Progenitor cell of endocrine pancreas (in vitro differentiated cells): ENCODE data around the gene MEX3C. TPM values are rescaled to one million over a fixed set of nuclear protein-coding genes. Genes with fewer than 3 reads are reported as not detected.

ENCODE experiments used
- DNase-seq: peaks from one replicate; pipeline ENCODE4 v3.0.0; 2021; ENCODE audit warnings: low spot score; ENCODE audit not compliant: unreplicated experiment
- H3K27ac Mint-ChIP-seq: 2 replicates; pipeline ENCODE4 v1.8.0; 2021; ENCODE audit warnings: mild to moderate bottlenecking, moderate library complexity, mixed read lengths
- H3K27me3 Mint-ChIP-seq: 2 replicates; pipeline ENCODE4 v1.8.0; 2021; ENCODE audit warnings: mixed read lengths
- H3K36me3 Mint-ChIP-seq: 2 replicates; pipeline ENCODE4 v1.8.0; 2022; ENCODE audit warnings: mixed read lengths; ENCODE audit not compliant: insufficient read depth
- H3K4me1 Mint-ChIP-seq: 2 replicates; pipeline ENCODE4 v1.8.0; 2021; ENCODE audit warnings: low read depth, mixed read lengths
- H3K4me3 Mint-ChIP-seq: 2 replicates; pipeline ENCODE4 v1.8.0; 2021; ENCODE audit warnings: low read depth, mild to moderate bottlenecking, moderate library complexity, mixed read lengths
- H3K9me3 Mint-ChIP-seq: 2 replicates; pipeline ENCODE4 v1.8.0; 2021; ENCODE audit warnings: low read depth, mixed read lengths
- CTCF ChIP-seq: fragments of 200-600 bp; sonication (generic); IDR thresholded peaks from one replicate; pipeline ENCODE4 v1.5.0; 2021; ENCODE audit warnings: antibody characterized with exemption, mild to moderate bottlenecking; ENCODE audit not compliant: unreplicated experiment
- total RNA-seq: library from RNA; stranded (reverse); gene quantifications from 2 replicates; pipeline ENCODE4 v1.2.1, GENCODE V29; 2021

Gene MEX3C
- total RNA-seq, 1 donor from 2014 or later = 86.2 TPM

GRCh38 chr18:51135364-51135763, 62.1 kb downstream of the MEX3C start:
- Mint-ChIP-seq H3K9me3 (no peaks in the 10 kb centered on the region), H3K27me3 (no peaks in the 10 kb centered on the region), H3K4me3 (no peak overlapping the region), H3K36me3 (no peaks in the 10 kb centered on the region), H3K27ac (no peak overlapping the region), H3K4me1 (no peaks in the 10 kb centered on the region)
- no peak for TF ChIP-seq CTCF
- no peak for DNase-seq

- no peak overlapping the region for H3K27ac Mint-ChIP-seq
- H3K4me3 Mint-ChIP-seq = no peak overlapping the region
- H3K9me3 Mint-ChIP-seq = no peaks in the 10 kb centered on the region
- TF ChIP-seq CTCF = no peak
- no peak for DNase-seq
- H3K27me3 Mint-ChIP-seq = no peaks in the 10 kb centered on the region
- no peaks in the 10 kb centered on the region for H3K4me1 Mint-ChIP-seq
- no peaks in the 10 kb centered on the region for H3K36me3 Mint-ChIP-seq
These were observed 62.8 kb downstream of the MEX3C start for GRCh38 chr18:51134721-51135120.

- H3K4me1 Mint-ChIP-seq = no peaks in the 10 kb centered on the region
- no peak for DNase-seq
- no peak overlapping the region for H3K4me3 Mint-ChIP-seq
- H3K9me3 Mint-ChIP-seq = no peaks in the 10 kb centered on the region
- no peaks in the 10 kb centered on the region for H3K27me3 Mint-ChIP-seq
- no peak for TF ChIP-seq CTCF
- H3K36me3 Mint-ChIP-seq = no peaks in the 10 kb centered on the region
- no peak overlapping the region for H3K27ac Mint-ChIP-seq
These were observed 63.8 kb downstream of the MEX3C start for GRCh38 chr18:51133580-51134160.

GRCh38 chr18:51132256-51132935, 65.1 kb downstream of the MEX3C start:
- H3K4me1 Mint-ChIP-seq = no peaks in the 10 kb centered on the region

GRCh38 chr18:51128533-51128932, 68.9 kb downstream of the MEX3C start:
- DNase-seq = no peak
- Mint-ChIP-seq H3K9me3 (no peaks in the 10 kb centered on the region), H3K27ac (no peak overlapping the region), H3K4me1 (no peaks in the 10 kb centered on the region), H3K4me3 (no peak overlapping the region), H3K36me3 (no peaks in the 10 kb centered on the region), H3K27me3 (no peaks in the 10 kb centered on the region)
- no peak for TF ChIP-seq CTCF

More at GRCh38 chr18:51132256-51132935, 65.1 kb downstream of the MEX3C start:
- H3K4me3 Mint-ChIP-seq = no peak overlapping the region
- no peaks in the 10 kb centered on the region for H3K9me3 Mint-ChIP-seq
- H3K27ac Mint-ChIP-seq = no peak overlapping the region
- no peak for DNase-seq
- H3K36me3 Mint-ChIP-seq = no peaks in the 10 kb centered on the region
- no peaks in the 10 kb centered on the region for H3K27me3 Mint-ChIP-seq
- no peak for TF ChIP-seq CTCF
